Neural crest cell (in vitro differentiated cells): ENCODE measurements around the gene SMTNL2. TPM values are rescaled to one million over a fixed set of nuclear protein-coding genes. Genes with fewer than 3 reads are reported as not detected.
A peak's percentile ranks its signal among the peaks of the same experiment; 100 is the strongest.

Experiments used
- DNase-seq: peaks from one replicate; pipeline ENCODE4 v3.0.0; 2021; ENCODE audit warnings: low read depth, mixed read lengths, low spot score
- H3K27ac Mint-ChIP-seq: one replicate; pipeline ENCODE4 v1.8.0; 2021; ENCODE audit warnings: mild to moderate bottlenecking, mixed read lengths; ENCODE audit not compliant: unreplicated experiment
- H3K27me3 Mint-ChIP-seq: 2 replicates; pipeline ENCODE4 v1.8.0; 2021; ENCODE audit warnings: low read depth, mild to moderate bottlenecking, mixed read lengths
- H3K36me3 Mint-ChIP-seq: 2 replicates; pipeline ENCODE4 v1.8.0; 2021; ENCODE audit warnings: low read depth, mild to moderate bottlenecking, mixed read lengths
- H3K4me1 Mint-ChIP-seq: 2 replicates; pipeline ENCODE4 v1.8.0; 2021; ENCODE audit warnings: mixed read lengths
- H3K4me3 Mint-ChIP-seq: one replicate; pipeline ENCODE4 v1.8.0; 2021; ENCODE audit warnings: mild to moderate bottlenecking, mixed read lengths
- H3K9me3 Mint-ChIP-seq: 2 replicates; pipeline ENCODE4 v1.8.0; 2021; ENCODE audit warnings: mixed read lengths
- total RNA-seq: library from RNA; stranded (reverse); gene quantifications from 2 replicates; pipeline ENCODE4 v1.2.1, GENCODE V29; 2021
- TF ChIP-seq, protein P1 (sequence below): fragments of 200-600 bp; sonication (generic); conservative IDR thresholded peaks from 2 replicates; pipeline ENCODE4 v1.5.0; 2021; ENCODE audit warnings: antibody characterized with exemption, mild to moderate bottlenecking

The SMTNL2 gene
- total RNA-seq, 1 donor from 2014 or later = 1.1 TPM

DNA sequence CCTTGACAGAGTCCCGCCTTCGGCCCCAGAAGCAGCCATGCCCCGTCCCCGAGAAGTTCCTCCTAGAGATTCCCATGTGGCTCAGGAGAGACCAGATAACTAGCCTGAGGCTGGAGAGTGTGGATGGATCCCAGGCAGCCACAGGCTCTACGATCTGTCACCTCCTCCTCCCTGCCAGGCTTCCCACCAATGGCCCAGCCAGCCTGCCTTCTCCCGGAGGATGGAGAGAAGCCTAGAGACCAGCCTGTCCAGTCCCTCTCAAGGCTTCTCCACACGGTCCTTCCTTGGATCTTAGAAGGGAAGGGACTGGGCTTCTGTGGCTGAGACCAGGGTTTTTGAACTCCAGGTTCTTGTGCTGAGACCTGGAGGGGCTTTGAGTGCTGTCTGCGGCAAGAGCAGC lies 1.6 kb upstream of the SMTNL2 start:
- Mint-ChIP-seq H3K4me1 (peaks cover 14% of the 10 kb centered on the region), H3K27me3 (peaks cover 37% of the 10 kb centered on the region), H3K9me3 (no peaks in the 10 kb centered on the region), H3K4me3 (no peak overlapping the region), H3K27ac (no peak overlapping the region), H3K36me3 (no peaks in the 10 kb centered on the region)
- DNase-seq = no peak
- TF ChIP-seq, protein P1, sequence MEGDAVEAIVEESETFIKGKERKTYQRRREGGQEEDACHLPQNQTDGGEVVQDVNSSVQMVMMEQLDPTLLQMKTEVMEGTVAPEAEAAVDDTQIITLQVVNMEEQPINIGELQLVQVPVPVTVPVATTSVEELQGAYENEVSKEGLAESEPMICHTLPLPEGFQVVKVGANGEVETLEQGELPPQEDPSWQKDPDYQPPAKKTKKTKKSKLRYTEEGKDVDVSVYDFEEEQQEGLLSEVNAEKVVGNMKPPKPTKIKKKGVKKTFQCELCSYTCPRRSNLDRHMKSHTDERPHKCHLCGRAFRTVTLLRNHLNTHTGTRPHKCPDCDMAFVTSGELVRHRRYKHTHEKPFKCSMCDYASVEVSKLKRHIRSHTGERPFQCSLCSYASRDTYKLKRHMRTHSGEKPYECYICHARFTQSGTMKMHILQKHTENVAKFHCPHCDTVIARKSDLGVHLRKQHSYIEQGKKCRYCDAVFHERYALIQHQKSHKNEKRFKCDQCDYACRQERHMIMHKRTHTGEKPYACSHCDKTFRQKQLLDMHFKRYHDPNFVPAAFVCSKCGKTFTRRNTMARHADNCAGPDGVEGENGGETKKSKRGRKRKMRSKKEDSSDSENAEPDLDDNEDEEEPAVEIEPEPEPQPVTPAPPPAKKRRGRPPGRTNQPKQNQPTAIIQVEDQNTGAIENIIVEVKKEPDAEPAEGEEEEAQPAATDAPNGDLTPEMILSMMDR = no peak

DNA sequence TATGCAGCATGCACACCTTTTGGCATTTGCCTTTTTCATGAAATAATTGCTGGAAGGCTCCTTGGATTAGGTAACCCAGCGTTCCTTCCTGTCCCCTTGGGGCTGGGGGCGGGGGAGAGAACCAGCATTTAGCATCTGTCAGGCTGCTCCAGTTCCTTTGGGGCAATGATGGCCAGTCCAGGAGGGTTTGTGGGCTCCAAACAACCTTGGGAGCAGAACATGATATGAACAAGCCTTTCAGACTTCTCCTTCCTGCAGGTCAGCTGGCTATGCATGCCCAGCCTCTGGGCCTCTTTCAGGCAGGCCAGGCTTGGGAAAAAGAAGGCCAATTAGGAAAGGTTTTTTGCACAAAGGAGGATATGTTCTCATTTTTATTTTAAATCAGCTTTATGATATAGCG lies 1.1 kb upstream of the SMTNL2 start:
- no peaks in the 10 kb centered on the region for H3K36me3 Mint-ChIP-seq
- peaks cover 11% of the 10 kb centered on the region for H3K4me1 Mint-ChIP-seq
- H3K4me3 Mint-ChIP-seq = peak overlapping the region; percentile 90
- TF ChIP-seq, protein P1 = no peak
- no peak for DNase-seq
- no peak overlapping the region for H3K27ac Mint-ChIP-seq
- H3K27me3 Mint-ChIP-seq = peaks cover 38% of the 10 kb centered on the region
- H3K9me3 Mint-ChIP-seq = no peaks in the 10 kb centered on the region

DNA sequence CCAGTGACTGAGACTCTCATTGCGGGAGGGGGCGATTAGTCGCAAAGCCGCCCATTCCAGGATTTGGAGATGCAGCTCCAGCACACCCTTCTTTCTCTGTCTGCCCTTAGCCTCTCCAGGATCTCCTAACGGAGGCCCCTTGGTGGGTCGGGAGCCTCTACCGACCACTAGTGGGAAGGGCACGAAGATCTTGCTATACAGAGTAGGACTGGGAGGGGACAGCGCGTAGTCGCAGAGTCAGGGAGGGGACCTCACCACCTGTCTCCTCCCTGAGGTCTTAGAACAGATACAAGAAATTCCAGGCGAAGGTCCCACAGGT lies 588 bp upstream of the SMTNL2 start:
- Mint-ChIP-seq H3K4me1 (peaks cover 11% of the 10 kb centered on the region), H3K27ac (no peak overlapping the region), H3K4me3 (peak overlapping the region; percentile 90), H3K9me3 (no peaks in the 10 kb centered on the region), H3K36me3 (no peaks in the 10 kb centered on the region), H3K27me3 (peaks cover 40% of the 10 kb centered on the region)
- DNase-seq = peak; percentile 44
- TF ChIP-seq, protein P1 = peak; percentile 68

DNA sequence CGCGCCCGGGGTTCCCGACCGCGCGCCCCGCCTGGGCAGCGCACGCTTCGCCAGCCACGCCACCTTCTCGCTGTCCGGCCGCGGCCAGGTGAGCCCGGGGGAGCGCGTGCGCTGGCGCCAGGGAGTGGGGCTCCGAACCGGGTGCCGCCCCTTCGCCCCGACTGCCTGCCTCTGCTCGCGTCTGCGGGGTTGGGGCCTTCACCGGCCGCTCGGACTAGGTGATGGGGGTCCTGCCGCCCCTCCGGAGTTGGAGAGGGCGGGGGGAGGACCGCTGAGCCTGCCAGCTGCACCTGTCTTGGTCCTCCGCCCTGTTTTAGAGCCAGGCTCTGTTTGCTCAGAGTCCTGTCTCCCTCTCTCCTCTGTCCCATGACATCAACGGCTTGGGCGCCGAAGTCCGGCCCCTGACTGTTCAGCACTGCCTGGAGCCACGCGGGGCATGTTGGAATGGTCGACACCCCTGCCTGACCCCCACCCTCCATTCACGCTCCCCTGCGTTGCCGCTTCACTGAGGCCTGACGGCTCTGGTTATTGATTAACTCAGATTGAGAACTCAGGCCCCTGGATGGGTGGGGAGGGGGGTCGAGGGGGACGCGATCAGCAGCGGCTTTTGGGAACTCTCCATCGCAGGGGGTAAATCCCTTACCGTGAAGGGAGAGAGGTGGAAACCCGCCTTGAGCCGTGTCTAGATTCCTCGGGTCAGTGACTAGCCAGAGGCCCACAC lies 748 bp downstream of the SMTNL2 start:
- H3K4me3 Mint-ChIP-seq = peak overlapping the region; percentile 70
- TF ChIP-seq, protein P1 = no peak
- peaks cover 11% of the 10 kb centered on the region for H3K4me1 Mint-ChIP-seq
- H3K9me3 Mint-ChIP-seq = no peaks in the 10 kb centered on the region
- H3K36me3 Mint-ChIP-seq = no peaks in the 10 kb centered on the region
- H3K27me3 Mint-ChIP-seq = peaks cover 40% of the 10 kb centered on the region
- no peak for DNase-seq
- no peak overlapping the region for H3K27ac Mint-ChIP-seq

DNA sequence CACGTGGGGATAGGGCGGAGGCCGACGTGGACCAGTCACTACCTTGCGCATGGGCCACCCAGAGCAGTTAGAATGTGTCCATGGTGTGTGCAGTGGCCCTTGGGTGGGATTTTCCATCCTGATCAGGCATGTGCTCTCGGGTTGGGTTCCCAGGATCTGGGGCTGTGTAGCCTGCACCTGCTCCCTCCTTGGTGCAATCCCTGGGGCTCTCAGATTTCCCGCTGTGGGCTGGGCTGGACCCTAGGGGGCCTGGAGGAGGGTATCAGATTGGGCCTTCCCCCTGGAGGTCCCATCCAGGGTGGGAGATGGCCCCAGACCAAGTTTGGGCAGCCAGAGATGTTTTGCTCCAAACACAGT lies 1.3 kb downstream of the SMTNL2 start:
- Mint-ChIP-seq H3K4me3 (peak overlapping the region; percentile 70), H3K27me3 (peaks cover 45% of the 10 kb centered on the region), H3K36me3 (no peaks in the 10 kb centered on the region), H3K27ac (no peak overlapping the region), H3K4me1 (peaks cover 11% of the 10 kb centered on the region), H3K9me3 (no peaks in the 10 kb centered on the region)
- no peak for DNase-seq
- TF ChIP-seq, protein P1 = no peak
